CD4-positive, alpha-beta T cell treated with Interleukin-6 at 100 ng/mL for 8 hours (primary cell): ENCODE results near the gene DENND1C.
"Not testable (repeated sequence)": the region's sequence is repeated elsewhere in the genome, so short reads cannot be mapped to it uniquely, and the experiment has no call there.

ENCODE experiments used
- DNase-seq: peaks from one replicate; pipeline ENCODE4 v3.0.0-alpha.2; 2020; ENCODE audit warnings: mixed read lengths, low spot score

Gene DENND1C

GRCh38 chr19:6457958-6458694 lies 23.5 kb downstream of the DENND1C start:
- DNase-seq, result no peak

- no peak for DNase-seq
Measured at GRCh38 chr19:6455924-6456323, 25.7 kb downstream of the DENND1C start.

GRCh38 chr19:6453951-6454565 lies 27.5 kb downstream of the DENND1C start:
- DNase-seq, result no peak

- no peak for DNase-seq
Measured at GRCh38 chr19:6452899-6453298, 28.7 kb downstream of the DENND1C start.

- DNase-seq, result no peak
Measured at GRCh38 chr19:6452223-6452614, 29.4 kb downstream of the DENND1C start.

- no peak for DNase-seq
Measured at GRCh38 chr19:6451583-6452222, 29.9 kb downstream of the DENND1C start.

- DNase-seq, result no peak
Measured at GRCh38 chr19:6450166-6450565, 31.4 kb downstream of the DENND1C start.

- no peak for DNase-seq
Measured at GRCh38 chr19:6448045-6448444, 33.5 kb downstream of the DENND1C start.

- DNase-seq, result no peak
Measured at GRCh38 chr19:6446452-6446851, 35.1 kb downstream of the DENND1C start.

- no peak for DNase-seq
Measured at GRCh38 chr19:6443986-6444385, 37.6 kb downstream of the DENND1C start.

- no peak for DNase-seq
Measured at GRCh38 chr19:6442087-6442688, 39.4 kb downstream of the DENND1C start.

GRCh38 chr19:6440905-6441304 lies 40.7 kb downstream of the DENND1C start:
- DNase-seq, result no peak

- no peak for DNase-seq
Measured at GRCh38 chr19:6439743-6440142, 41.8 kb downstream of the DENND1C start.

GRCh38 chr19:6433663-6434062 lies 47.9 kb downstream of the DENND1C start, which contains the start of gene SLC25A41:
TSS of gene SLC25A41 (minus strand) at chr19:6433763. CDS start at chr19:6433693, 70 bp downstream.
- no peak for DNase-seq

GRCh38 chr19:6433165-6433564 lies 48.4 kb downstream of the DENND1C start:
- DNase-seq, result no peak

GRCh38 chr19:6431891-6432290 lies 49.7 kb downstream of the DENND1C start:
- no peak for DNase-seq

GRCh38 chr19:6429419-6430221 lies 52.0 kb downstream of the DENND1C start:
- no peak for DNase-seq

- DNase-seq, result not testable (repeated sequence)
Measured at GRCh38 chr19:6428692-6429418, 52.7 kb downstream of the DENND1C start.

- no peak for DNase-seq
Measured at GRCh38 chr19:6427131-6427530, 54.5 kb downstream of the DENND1C start.

GRCh38 chr19:6425732-6426620 lies 55.6 kb downstream of the DENND1C start:
- DNase-seq, result no peak
